ENCODE measurements around the gene LRRC49. TPM values are rescaled to one million over a fixed set of nuclear protein-coding genes. Genes with fewer than 3 reads are reported as not detected.

LRRC49 gene
- not detected for total RNA-seq

- peaks cover 5% of the 10 kb centered on the region for H3K9me3 Mint-ChIP-seq
- peak; percentile 46 to 57 for ATAC-seq
- H3K4me1 Mint-ChIP-seq (ENCODE audit: low read depth), result peaks cover 11% of the 10 kb centered on the region
- no peak for DNase-seq
- H3K36me3 Mint-ChIP-seq (ENCODE audit: insufficient read depth), result no peaks in the 10 kb centered on the region
- peak within 1 kb of the TSS; percentile 78 for H3K4me3 Mint-ChIP-seq
- H3K27me3 Mint-ChIP-seq (ENCODE audit: low read depth), result peaks cover 52% of the 10 kb centered on the region
Measured at GRCh38 chr15:70892002-70892911, at the start of gene LRRC49, which contains the start of gene THAP10. TSS of gene LRRC49 (plus strand) at chr15:70892826. CDS start at chr15:70892895, 69 bp downstream. TSS of gene THAP10 (minus strand) at chr15:70892433. CDS start at chr15:70892272, 161 bp downstream.

DNA sequence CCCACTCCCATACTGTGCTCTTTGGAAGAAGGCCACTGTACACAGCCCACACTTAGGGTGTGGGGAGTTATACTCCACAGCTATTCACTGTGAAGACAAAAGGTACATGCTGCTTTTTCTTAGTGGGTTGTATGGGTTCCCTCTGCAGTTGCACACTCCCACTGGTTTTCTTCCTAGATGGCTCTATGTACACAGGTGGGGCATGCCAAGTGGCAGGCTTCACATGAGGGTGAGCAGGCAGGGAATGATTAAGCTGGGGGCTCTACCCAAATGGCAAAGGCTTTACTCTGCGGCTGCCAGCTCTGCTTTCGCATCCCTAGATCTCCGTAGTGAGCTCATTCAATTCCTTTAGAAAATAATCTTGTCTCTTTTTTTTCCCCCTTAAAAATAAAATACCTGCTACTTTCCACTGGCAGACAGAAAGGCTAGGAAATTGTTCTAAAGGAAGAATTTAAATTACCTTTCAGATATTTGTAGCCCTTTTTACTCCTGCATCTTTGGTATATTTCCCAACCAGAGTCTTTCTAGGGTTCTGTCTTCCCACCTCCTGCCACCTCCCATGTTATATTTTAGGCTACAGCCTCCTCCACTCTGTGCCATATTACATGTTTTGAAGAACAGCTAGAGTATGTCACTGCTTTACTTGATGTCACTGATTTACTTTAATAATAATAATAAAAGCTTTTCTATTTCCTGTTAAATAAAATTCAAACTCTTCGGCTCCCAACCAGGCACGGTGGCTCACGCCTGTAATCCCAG lies 46.8 kb upstream of the LRRC49 start:
- Mint-ChIP-seq H3K4me3 (no peak overlapping the region), H3K27me3 (ENCODE audit: low read depth) (peaks cover 34% of the 10 kb centered on the region), H3K9me3 (no peaks in the 10 kb centered on the region), H3K36me3 (ENCODE audit: insufficient read depth) (no peaks in the 10 kb centered on the region), H3K4me1 (ENCODE audit: low read depth) (no peaks in the 10 kb centered on the region)
- ATAC-seq (no peak), DNase-seq (no peak)

DNA sequence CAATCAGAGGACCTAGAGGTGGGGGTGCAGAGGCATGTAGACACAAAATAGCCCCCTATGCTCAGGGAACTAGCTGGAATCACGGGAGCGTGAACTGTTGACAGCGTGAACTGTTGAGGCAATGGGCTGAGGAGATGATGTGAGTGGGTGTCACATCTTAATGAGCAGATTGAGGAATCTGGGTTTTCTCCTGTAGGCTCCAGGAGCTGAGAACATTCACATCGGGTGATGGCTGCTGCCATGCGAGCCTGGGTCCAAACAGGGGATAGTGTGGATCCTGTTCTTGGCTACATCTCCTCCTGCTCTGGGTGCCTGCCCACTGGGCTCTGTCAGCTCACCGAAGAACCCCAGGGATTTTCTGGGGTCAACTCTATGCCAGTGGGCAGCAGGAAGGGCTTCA lies 40.7 kb upstream of the LRRC49 start:
- Mint-ChIP-seq H3K4me1 (ENCODE audit: low read depth) (peaks cover 7% of the 10 kb centered on the region), H3K9me3 (no peaks in the 10 kb centered on the region), H3K36me3 (ENCODE audit: insufficient read depth) (no peaks in the 10 kb centered on the region), H3K4me3 (no peak overlapping the region), H3K27me3 (ENCODE audit: low read depth) (peaks cover 73% of the 10 kb centered on the region)
- ATAC-seq (no peak), DNase-seq (no peak)

DNA sequence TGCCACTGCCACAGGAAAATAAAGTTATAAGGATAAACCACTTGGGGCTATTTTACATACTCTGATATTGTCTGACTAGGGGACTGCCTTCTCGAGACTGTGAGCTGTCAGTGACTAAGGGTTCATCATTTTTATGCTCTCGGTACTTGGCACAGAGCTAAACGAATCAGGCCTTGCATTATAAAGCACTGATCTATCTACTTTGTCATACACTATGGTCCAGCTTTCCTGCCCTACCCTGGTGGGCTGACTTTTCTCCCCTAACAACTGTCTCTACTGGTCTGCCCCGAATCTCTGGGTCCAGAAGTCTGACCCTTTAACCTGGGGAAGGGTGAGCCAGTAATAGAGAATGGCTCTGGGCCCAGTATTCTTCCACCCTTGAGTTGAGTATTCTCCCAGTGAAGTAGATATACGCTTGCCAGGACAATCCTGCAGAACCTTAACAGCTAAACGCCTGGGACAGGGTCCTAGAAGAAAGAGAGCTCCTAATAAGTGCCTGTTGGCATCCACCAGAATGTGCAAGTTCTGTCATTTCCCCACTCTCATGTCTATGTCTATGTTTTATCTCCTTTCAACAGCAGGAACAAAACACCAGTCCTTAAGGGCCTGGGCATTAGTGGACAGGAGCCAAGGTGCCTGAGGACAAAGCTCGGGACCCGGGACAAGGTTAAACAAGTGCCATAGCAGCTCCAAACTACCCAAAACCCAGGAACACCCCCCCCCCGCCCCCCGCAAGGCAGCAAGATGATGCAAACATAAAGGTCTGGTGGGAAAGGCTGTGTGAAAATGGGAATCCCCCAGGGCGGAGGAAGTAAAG lies 39.9 kb upstream of the LRRC49 start:
- Mint-ChIP-seq H3K27me3 (ENCODE audit: low read depth) (peaks cover 70% of the 10 kb centered on the region), H3K4me3 (peak overlapping the region; percentile 67), H3K9me3 (no peaks in the 10 kb centered on the region), H3K36me3 (ENCODE audit: insufficient read depth) (no peaks in the 10 kb centered on the region), H3K4me1 (ENCODE audit: low read depth) (peaks cover 7% of the 10 kb centered on the region)
- ATAC-seq, result no peak
- DNase-seq, result no peak

DNA sequence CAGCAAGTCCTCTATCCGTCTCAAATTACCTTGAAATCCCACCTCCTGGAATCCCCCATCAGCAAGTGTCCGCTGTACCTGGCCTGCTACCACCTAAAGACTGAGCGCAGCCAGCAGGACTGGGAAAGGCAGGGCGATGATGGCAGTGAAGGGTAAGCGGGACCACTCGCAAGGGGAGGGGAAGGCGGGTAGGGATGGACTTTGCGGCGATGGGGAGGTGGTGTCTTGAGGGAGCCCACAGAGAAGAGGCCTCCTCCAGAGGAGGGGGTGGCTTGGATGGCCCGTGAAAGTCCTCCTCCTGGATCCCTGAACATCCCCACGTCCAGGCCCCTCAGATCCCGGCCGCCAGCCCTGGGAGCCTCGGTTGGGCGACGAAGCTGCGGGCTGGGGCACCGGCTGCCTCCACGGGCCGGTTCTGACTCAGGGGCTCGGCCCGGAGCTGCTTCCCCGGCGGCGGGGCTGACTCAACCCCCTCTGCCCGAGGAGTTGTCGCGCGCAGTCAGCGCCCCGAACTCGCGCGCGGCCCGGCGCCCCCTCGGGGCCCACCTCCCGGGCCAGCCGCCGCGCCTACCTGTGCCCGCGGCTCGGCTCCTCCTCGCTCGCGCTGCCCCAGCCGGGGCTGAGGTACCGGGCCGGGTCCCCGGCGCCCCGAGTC lies 39.2 kb upstream of the LRRC49 start:
- Mint-ChIP-seq H3K4me1 (ENCODE audit: low read depth) (peaks cover 7% of the 10 kb centered on the region), H3K9me3 (no peaks in the 10 kb centered on the region), H3K27me3 (ENCODE audit: low read depth) (peaks cover 63% of the 10 kb centered on the region), H3K36me3 (ENCODE audit: insufficient read depth) (no peaks in the 10 kb centered on the region), H3K4me3 (peak overlapping the region; percentile 67)
- ATAC-seq (peak; percentile 65 to 67), DNase-seq (no peak)

DNA sequence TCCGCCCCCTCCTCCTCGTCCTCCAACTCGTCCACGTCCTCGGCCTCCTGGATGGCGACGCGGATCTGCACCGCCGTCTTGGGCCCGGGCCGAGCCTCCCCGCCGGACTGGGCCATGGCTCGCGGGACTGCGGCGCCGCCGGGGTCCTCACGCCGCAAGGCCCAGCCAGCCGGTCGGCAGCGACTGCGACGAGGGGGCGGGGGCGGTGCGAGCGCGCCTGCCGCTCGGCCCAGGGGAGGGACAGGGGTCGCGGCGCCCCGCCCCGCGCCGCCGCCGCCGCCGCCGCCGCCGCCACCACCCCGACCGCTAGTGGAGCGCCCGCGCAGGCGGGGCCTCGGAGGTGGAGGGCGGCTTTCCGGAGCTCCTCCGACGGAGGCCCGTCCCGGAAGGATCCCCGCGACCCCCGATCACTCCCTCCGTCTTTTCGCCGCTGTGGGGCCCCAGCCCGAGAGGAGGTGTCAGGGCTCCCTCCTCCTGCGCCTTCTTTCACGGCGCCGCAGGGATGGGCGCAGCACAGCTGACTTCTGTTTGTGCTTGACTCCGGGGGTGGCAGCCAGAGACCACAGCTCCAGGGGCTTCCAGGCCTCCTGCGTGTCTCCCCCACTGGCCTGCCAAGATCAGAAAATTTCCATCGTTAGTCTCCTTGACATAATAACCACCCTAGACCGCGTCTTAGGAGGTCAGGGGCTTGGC lies 38.5 kb upstream of the LRRC49 start, which contains the start of gene LARP6:
LARP6 (minus strand) TSS at position 185 of the 693 bp plus-strand sequence; CDS start at position 116, 69 bp downstream.
- Mint-ChIP-seq H3K36me3 (ENCODE audit: insufficient read depth) (no peaks in the 10 kb centered on the region), H3K27me3 (ENCODE audit: low read depth) (peaks cover 67% of the 10 kb centered on the region), H3K4me1 (ENCODE audit: low read depth) (peaks cover 7% of the 10 kb centered on the region), H3K9me3 (no peaks in the 10 kb centered on the region), H3K4me3 (peak within 1 kb of the TSS; percentile 80)
- DNase-seq (peak; percentile 5), ATAC-seq (peak; percentile 78 to 79)

DNA sequence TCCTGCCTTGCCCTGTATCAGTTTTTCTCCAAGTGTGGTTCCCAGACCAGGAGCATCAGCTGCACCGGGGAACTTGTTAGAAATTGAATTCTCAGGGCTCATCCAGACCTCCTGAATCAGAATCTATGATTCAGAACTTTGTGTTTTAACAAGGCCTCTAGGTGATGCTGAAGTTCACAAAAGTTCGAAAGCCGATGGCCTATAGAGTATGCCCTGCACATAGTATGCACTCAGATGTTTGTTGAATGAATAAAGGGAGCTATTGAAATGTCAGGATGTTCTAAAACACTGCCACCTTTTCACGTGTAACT lies 38.0 kb upstream of the LRRC49 start:
- Mint-ChIP-seq H3K27me3 (ENCODE audit: low read depth) (peaks cover 66% of the 10 kb centered on the region), H3K4me1 (ENCODE audit: low read depth) (peaks cover 7% of the 10 kb centered on the region), H3K9me3 (no peaks in the 10 kb centered on the region), H3K36me3 (ENCODE audit: insufficient read depth) (no peaks in the 10 kb centered on the region), H3K4me3 (peak overlapping the region; percentile 80)
- DNase-seq, result no peak
- no peak for ATAC-seq

GRCh38 chr15:70855764-70856163 lies 36.9 kb upstream of the LRRC49 start:
- ATAC-seq (no peak), DNase-seq (no peak)
- H3K4me1 Mint-ChIP-seq (ENCODE audit: low read depth), result peaks cover 7% of the 10 kb centered on the region
- no peak overlapping the region for H3K4me3 Mint-ChIP-seq
- H3K9me3 Mint-ChIP-seq, result no peaks in the 10 kb centered on the region
- peaks cover 58% of the 10 kb centered on the region for H3K27me3 Mint-ChIP-seq (ENCODE audit: low read depth)
- H3K36me3 Mint-ChIP-seq (ENCODE audit: insufficient read depth), result no peaks in the 10 kb centered on the region

GRCh38 chr15:70856177-70856883 lies 36.3 kb upstream of the LRRC49 start:
- Mint-ChIP-seq H3K9me3 (no peaks in the 10 kb centered on the region), H3K36me3 (ENCODE audit: insufficient read depth) (no peaks in the 10 kb centered on the region), H3K4me1 (ENCODE audit: low read depth) (peaks cover 7% of the 10 kb centered on the region), H3K27me3 (ENCODE audit: low read depth) (peaks cover 54% of the 10 kb centered on the region), H3K4me3 (no peak overlapping the region)
- DNase-seq (no peak), ATAC-seq (no peak)

GRCh38 chr15:70856884-70857561 lies 35.6 kb upstream of the LRRC49 start:
- no peak for DNase-seq
- Mint-ChIP-seq H3K36me3 (ENCODE audit: insufficient read depth) (no peaks in the 10 kb centered on the region), H3K27me3 (ENCODE audit: low read depth) (peaks cover 51% of the 10 kb centered on the region), H3K4me1 (ENCODE audit: low read depth) (peaks cover 7% of the 10 kb centered on the region), H3K9me3 (no peaks in the 10 kb centered on the region), H3K4me3 (no peak overlapping the region)
- ATAC-seq, result no peak

- Mint-ChIP-seq H3K4me1 (ENCODE audit: low read depth) (peaks cover 7% of the 10 kb centered on the region), H3K36me3 (ENCODE audit: insufficient read depth) (no peaks in the 10 kb centered on the region), H3K4me3 (no peak overlapping the region), H3K27me3 (ENCODE audit: low read depth) (peaks cover 46% of the 10 kb centered on the region), H3K9me3 (no peaks in the 10 kb centered on the region)
- DNase-seq (no peak), ATAC-seq (no peak)
Measured at GRCh38 chr15:70857562-70858285, 34.9 kb upstream of the LRRC49 start.
